Activated CD8-positive, alpha-beta T cell treated with anti-CD3 and anti-CD28 coated beads for 36 hours (primary cell): ENCODE measurements around the gene DOCK6. TPM values are rescaled to one million over a fixed set of nuclear protein-coding genes. Genes with fewer than 3 reads are reported as not detected.

Source experiments
- ATAC-seq: fragments of 200-7000 bp; cut with Tn5 transposase; one replicate; pipeline ENCODE4 v1.10.0; 2021; ENCODE audit warnings: mild to moderate bottlenecking, moderate library complexity
- CTCF ChIA-PET: fragments of 350-600 bp; sonication (Branson Sonifier 250); formaldehyde crosslinking; loops from one replicate; lab custom pipeline; 2021; ENCODE audit warnings: antibody characterized with exemption; lab: Charles Lee
- POLR2A ChIA-PET: fragments of 350-600 bp; sonication (Branson Sonifier 250); formaldehyde crosslinking; loops from one replicate; lab custom pipeline; 2021; ENCODE audit warnings: antibody characterized with exemption; lab: Charles Lee
- DNase-seq: peaks from one replicate; pipeline ENCODE4 v3.0.0-alpha.2; 2020
- H3K27ac Mint-ChIP-seq: one replicate; pipeline ENCODE4 v1.8.0; 2021; ENCODE audit warnings: mild to moderate bottlenecking, mixed read lengths
- H3K27me3 Mint-ChIP-seq: one replicate; pipeline ENCODE4 v1.8.0; 2021; ENCODE audit warnings: mixed read lengths
- H3K36me3 Mint-ChIP-seq: one replicate; pipeline ENCODE4 v1.8.0; 2021; ENCODE audit warnings: low read depth, mixed read lengths
- H3K4me1 Mint-ChIP-seq: one replicate; pipeline ENCODE4 v1.8.0; 2021; ENCODE audit warnings: low read depth, mixed read lengths
- H3K4me3 Mint-ChIP-seq: one replicate; pipeline ENCODE4 v1.8.0; 2021; ENCODE audit warnings: mild to moderate bottlenecking, moderate library complexity, mixed read lengths
- H3K9me3 Mint-ChIP-seq: one replicate; pipeline ENCODE4 v1.8.0; 2021; ENCODE audit warnings: mixed read lengths
- CTCF ChIP-seq: fragments of 200-600 bp; IDR thresholded peaks from one replicate; pipeline ENCODE4 v1.8.0; 2022; ENCODE audit warnings: antibody characterized with exemption, mild to moderate bottlenecking
- intact Hi-C: fragments of 100-400 bp; cut with micrococcal nuclease; formaldehyde crosslinking; loops from one replicate; pipeline ENCODE4 v1.10.0; 2022
- total RNA-seq, 2 experiments: library from RNA; stranded (reverse); gene quantifications; one replicate each; pipeline ENCODE4 v1.2.3, GENCODE V29; 2021

Gene DOCK6
- total RNA-seq, 2 experiments from 2014 or later: 4.5 to 7.9 TPM

GRCh38 chr19:11299946-11300810 lies 37.9 kb upstream of the DOCK6 start:
- POLR2A ChIA-PET: no interaction called here
- CTCF ChIA-PET: interaction anchor here (1.0 kb wide), 1 partner anchor 81 kb away, joined by 3 read pairs; no protein-coding TSS in a partner anchor
- TF ChIP-seq CTCF: no peak
- ATAC-seq (no peak), DNase-seq (no peak)
- no peaks in the 10 kb centered on the region for H3K4me1 Mint-ChIP-seq
- H3K9me3 Mint-ChIP-seq: no peaks in the 10 kb centered on the region
- H3K27me3 Mint-ChIP-seq: peaks cover 1% of the 10 kb centered on the region
- no peaks in the 10 kb centered on the region for H3K36me3 Mint-ChIP-seq
- H3K4me3 Mint-ChIP-seq: no peak overlapping the region
- H3K27ac Mint-ChIP-seq: no peak overlapping the region
- intact Hi-C loops: loop anchor here (10.0 kb wide), 1 partner anchor 175 kb away; no protein-coding TSS in a partner anchor

- no peak for TF ChIP-seq CTCF
- Mint-ChIP-seq H3K9me3 (no peaks in the 10 kb centered on the region), H3K36me3 (no peaks in the 10 kb centered on the region), H3K4me1 (peaks cover 10% of the 10 kb centered on the region), H3K27ac (no peak overlapping the region), H3K4me3 (no peak overlapping the region), H3K27me3 (peaks cover 13% of the 10 kb centered on the region)
- ChIA-PET POLR2A (interaction anchor here (1.4 kb wide), 1 partner anchor 187 kb away, joined by 4 read pairs; no protein-coding TSS in a partner anchor), CTCF (interaction anchor here (1.3 to 1.8 kb wide), 2 partner anchors 79 to 84 kb away, joined by 3 to 6 read pairs; no protein-coding TSS in a partner anchor)
- no peak for DNase-seq
- intact Hi-C loops: loop anchor here (10.0 kb wide), 1 partner anchor 179 kb away; no protein-coding TSS in a partner anchor
- no peak for ATAC-seq
Measured at GRCh38 chr19:11296264-11296663, 33.9 kb upstream of the DOCK6 start.

- DNase-seq (no peak), ATAC-seq (no peak)
- Mint-ChIP-seq H3K9me3 (no peaks in the 10 kb centered on the region), H3K27me3 (peaks cover 15% of the 10 kb centered on the region), H3K36me3 (no peaks in the 10 kb centered on the region), H3K4me1 (peaks cover 10% of the 10 kb centered on the region), H3K27ac (no peak within 1 kb of the TSS), H3K4me3 (no peak within 1 kb of the TSS)
- TF ChIP-seq CTCF: no peak
- intact Hi-C loops: loop anchor here (10.0 kb wide), 1 partner anchor 179 kb away; no protein-coding TSS in a partner anchor
- CTCF ChIA-PET: interaction anchor here (1.3 to 1.8 kb wide), 2 partner anchors 79 to 85 kb away, joined by 3 to 6 read pairs; no protein-coding TSS in a partner anchor
- POLR2A ChIA-PET: no interaction called here
Measured at GRCh38 chr19:11295665-11296245, 33.4 kb upstream of the DOCK6 start, which contains the start of gene TSPAN16. Gene TSPAN16 (plus strand): TSS chr19:11296160. CDS start chr19:11296298, 138 bp downstream.

- no peak overlapping the region for H3K4me3 Mint-ChIP-seq
- ATAC-seq (no peak), DNase-seq (no peak)
- no peaks in the 10 kb centered on the region for H3K9me3 Mint-ChIP-seq
- H3K27me3 Mint-ChIP-seq: peaks cover 15% of the 10 kb centered on the region
- peaks cover 10% of the 10 kb centered on the region for H3K4me1 Mint-ChIP-seq
- intact Hi-C loops: loop anchor here (10.0 kb wide), 1 partner anchor 180 kb away; no protein-coding TSS in a partner anchor
- no peaks in the 10 kb centered on the region for H3K36me3 Mint-ChIP-seq
- no peak overlapping the region for H3K27ac Mint-ChIP-seq
- ChIA-PET CTCF (interaction anchor here (1.3 to 2.0 kb wide), 3 partner anchors 80 to 188 kb away, joined by 3 to 12 read pairs (median 6); no protein-coding TSS in a partner anchor), POLR2A (no interaction called here)
- no peak for TF ChIP-seq CTCF
Measured at GRCh38 chr19:11295180-11295579, 32.9 kb upstream of the DOCK6 start.
